A549 (cell line): Measurements from ENCODE around the gene HOXC6.

Experiments used
- CBX2 ChIP-seq: fragments of 200-600 bp; sonication (generic); IDR thresholded peaks from 2 replicates; pipeline ENCODE4 v1.6.1; 2016; ENCODE audit warnings: low read depth, mild to moderate bottlenecking, borderline replicate concordance
- CTCF ChIP-seq: fragments of >200 bp; sonication (Bioruptor Twin); formaldehyde crosslinking; IDR thresholded peaks from 3 replicates; pipeline ENCODE4 v1.5.1; 2016
- EP300 ChIP-seq, 2 experiments: fragments of >200 bp; sonication (Bioruptor Twin); formaldehyde crosslinking; IDR thresholded peaks; 2 replicates in 1 of 2; 3 replicates in 1 of 2; pipeline ENCODE4 v1.6.1; 2016 to 2017
- HDAC2 ChIP-seq: fragments of 200-600 bp; sonication (generic); IDR thresholded peaks from 2 replicates; pipeline ENCODE4 v1.6.1; 2016
- MYC ChIP-seq: IDR thresholded peaks from 2 replicates; pipeline ENCODE4 v1.6.1; 2012; ENCODE audit warnings: mild to moderate bottlenecking, inconsistent platforms, low read length, improper control_type of control experiment, borderline replicate concordance
- POLR2A ChIP-seq: IDR thresholded peaks from 2 replicates; pipeline ENCODE4 v1.6.1; 2012; ENCODE audit warnings: mild to moderate bottlenecking, low read length
- RAD21 ChIP-seq, 2 experiments: fragments of >200 bp in 1 of 2; sonication (Bioruptor Twin) in 1 of 2; formaldehyde crosslinking in 1 of 2; IDR thresholded peaks in 1 of 2; conservative IDR thresholded peaks in 1 of 2; 2 replicates in 1 of 2; 3 replicates in 1 of 2; pipeline ENCODE4 v1.6.1; 2012 to 2018; ENCODE audit warnings: inconsistent platforms in 1 of 2
- REST ChIP-seq: fragments of 200-600 bp; sonication (generic); IDR thresholded peaks from 2 replicates; pipeline ENCODE4 v1.6.1; 2016; ENCODE audit warnings: antibody characterized with exemption, mild to moderate bottlenecking, moderate library complexity

GRCh38 chr12:54032086-54032619 lies 3.9 kb downstream of the HOXC6 start:
- TF ChIP-seq POLR2A (no peak), RAD21 (conservative IDR thresholded peaks at IDR 0.05 in 1 of 2, IDR thresholded peaks at IDR 0.05 in 1 of 2) (no peak), REST (no peak), CTCF (no peak), MYC (no peak), CBX2 (no peak), EP300 (IDR thresholded peaks at IDR 0.05) (no peak), HDAC2 (no peak)
